ENCODE results near the gene MYBL2. TPM values are rescaled to one million over a fixed set of nuclear protein-coding genes. Genes with fewer than 3 reads are reported as not detected.

Gene MYBL2
- total RNA-seq, 1 donor from 2014 or later, result 24.3 TPM

GRCh38 chr20:43721097-43721428, 54.1 kb downstream of the MYBL2 start:
- Mint-ChIP-seq H3K36me3 (peaks cover 3% of the 10 kb centered on the region), H3K9me3 (no peaks in the 10 kb centered on the region), H3K27me3 (ENCODE audit: low read depth) (peaks cover 2% of the 10 kb centered on the region), H3K27ac (no peak overlapping the region), H3K4me1 (no peaks in the 10 kb centered on the region), H3K4me3 (no peak overlapping the region)
- DNase-seq (ENCODE audit: low spot score in 2 of 2, unreplicated experiment in 2 of 2), result no peak
- no peak for TF ChIP-seq CTCF (IDR thresholded peaks at IDR 0.05; ENCODE audit: unreplicated experiment)

DNA sequence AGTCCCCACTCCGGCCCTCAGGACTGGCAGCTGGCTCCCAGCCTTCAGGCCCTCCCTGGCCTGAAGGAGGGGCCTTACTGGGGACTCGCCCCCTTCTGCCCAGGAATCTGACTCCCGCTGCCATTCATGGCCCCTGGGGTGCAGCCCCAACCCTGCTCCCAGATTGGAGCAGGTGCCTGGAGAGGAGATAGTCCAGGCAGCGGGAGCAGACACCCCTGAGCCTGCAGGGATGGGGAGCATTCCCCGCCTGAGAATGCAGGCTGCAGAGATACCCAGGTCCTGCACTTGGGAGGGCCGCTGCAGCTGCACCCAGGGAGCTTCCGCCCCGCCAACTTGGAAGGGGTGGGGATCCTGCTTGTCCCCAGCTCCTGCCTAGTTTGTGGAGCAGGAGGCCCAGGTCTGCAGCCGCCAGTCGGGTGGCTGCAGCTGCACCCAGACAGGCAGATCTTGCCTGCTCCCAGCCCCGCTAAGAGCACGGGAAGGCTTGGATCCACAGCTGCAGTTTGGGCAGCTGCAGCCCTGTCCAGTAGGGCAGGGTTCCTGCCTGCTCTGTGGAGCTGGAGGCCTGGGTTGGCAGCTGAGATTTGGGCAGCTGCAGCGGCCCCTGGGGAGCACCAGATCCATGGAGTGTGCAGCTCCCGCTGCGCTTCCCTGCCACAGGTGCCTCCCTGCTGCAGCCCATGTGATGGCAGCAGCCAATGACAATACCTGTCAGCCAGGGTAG, 54.7 kb downstream of the MYBL2 start:
- H3K4me1 Mint-ChIP-seq, result no peaks in the 10 kb centered on the region
- no peak overlapping the region for H3K4me3 Mint-ChIP-seq
- H3K9me3 Mint-ChIP-seq, result no peaks in the 10 kb centered on the region
- peaks cover 3% of the 10 kb centered on the region for H3K36me3 Mint-ChIP-seq
- no peak overlapping the region for H3K27ac Mint-ChIP-seq
- TF ChIP-seq CTCF (IDR thresholded peaks at IDR 0.05; ENCODE audit: unreplicated experiment), result no peak
- peaks cover 3% of the 10 kb centered on the region for H3K27me3 Mint-ChIP-seq (ENCODE audit: low read depth)
- DNase-seq (ENCODE audit: low spot score in 2 of 2, unreplicated experiment in 2 of 2), result no peak

GRCh38 chr20:43722153-43722505, 55.2 kb downstream of the MYBL2 start:
- Mint-ChIP-seq H3K27ac (no peak overlapping the region), H3K9me3 (no peaks in the 10 kb centered on the region), H3K4me3 (no peak overlapping the region), H3K27me3 (ENCODE audit: low read depth) (peaks cover 4% of the 10 kb centered on the region), H3K36me3 (peaks cover 3% of the 10 kb centered on the region), H3K4me1 (no peaks in the 10 kb centered on the region)
- DNase-seq (ENCODE audit: low spot score in 2 of 2, unreplicated experiment in 2 of 2), result no peak
- no peak for TF ChIP-seq CTCF (IDR thresholded peaks at IDR 0.05; ENCODE audit: unreplicated experiment)

GRCh38 chr20:43723186-43723585, 56.3 kb downstream of the MYBL2 start:
- Mint-ChIP-seq H3K9me3 (peaks cover 2% of the 10 kb centered on the region), H3K27me3 (ENCODE audit: low read depth) (peaks cover 4% of the 10 kb centered on the region), H3K4me1 (no peaks in the 10 kb centered on the region), H3K27ac (no peak overlapping the region), H3K36me3 (peaks cover 3% of the 10 kb centered on the region), H3K4me3 (no peak overlapping the region)
- TF ChIP-seq CTCF (IDR thresholded peaks at IDR 0.05; ENCODE audit: unreplicated experiment), result no peak
- no peak for DNase-seq (ENCODE audit: low spot score in 2 of 2, unreplicated experiment in 2 of 2)

- H3K27me3 Mint-ChIP-seq (ENCODE audit: low read depth), result peaks cover 6% of the 10 kb centered on the region
- H3K27ac Mint-ChIP-seq, result no peak overlapping the region
- DNase-seq (ENCODE audit: low spot score in 2 of 2, unreplicated experiment in 2 of 2), result no peak
- no peak overlapping the region for H3K4me3 Mint-ChIP-seq
- H3K36me3 Mint-ChIP-seq, result peaks cover 3% of the 10 kb centered on the region
- TF ChIP-seq CTCF (IDR thresholded peaks at IDR 0.05; ENCODE audit: unreplicated experiment), result no peak
- H3K9me3 Mint-ChIP-seq, result peaks cover 7% of the 10 kb centered on the region
- H3K4me1 Mint-ChIP-seq, result no peaks in the 10 kb centered on the region
These were observed 56.8 kb downstream of the MYBL2 start for GRCh38 chr20:43723735-43724134.

DNA sequence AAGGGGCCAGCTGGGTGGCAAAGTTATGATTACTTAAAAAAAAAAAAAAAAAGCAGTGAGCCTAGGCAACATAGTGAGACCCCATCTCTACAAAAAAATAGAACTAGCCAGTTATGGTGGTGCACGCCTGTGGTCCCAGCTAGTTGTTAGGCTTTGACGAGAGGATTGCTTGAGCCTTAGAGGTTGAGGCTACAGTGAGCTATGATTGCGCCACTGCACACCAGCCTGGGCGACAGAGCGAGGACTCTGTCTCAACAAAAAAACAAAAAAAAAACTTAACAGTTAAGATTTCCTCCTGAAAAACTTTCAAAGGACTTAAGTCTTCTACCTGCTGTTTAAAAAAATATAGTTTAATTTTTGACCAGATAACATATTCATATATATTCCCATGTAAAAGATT, 57.5 kb downstream of the MYBL2 start:
- H3K27me3 Mint-ChIP-seq (ENCODE audit: low read depth), result peaks cover 4% of the 10 kb centered on the region

More for the DNA sequence above, 57.5 kb downstream of the MYBL2 start:
- Mint-ChIP-seq H3K9me3 (peaks cover 7% of the 10 kb centered on the region), H3K36me3 (no peaks in the 10 kb centered on the region), H3K4me3 (no peak overlapping the region), H3K4me1 (no peaks in the 10 kb centered on the region), H3K27ac (no peak overlapping the region)
- DNase-seq (ENCODE audit: low spot score in 2 of 2, unreplicated experiment in 2 of 2), result no peak
- no peak for TF ChIP-seq CTCF (IDR thresholded peaks at IDR 0.05; ENCODE audit: unreplicated experiment)
